Lower leg skin (tissue), 4 donors: Measurements from ENCODE around the gene PON2. TPM values are rescaled to one million over a fixed set of nuclear protein-coding genes. Genes with fewer than 3 reads are reported as not detected.

ENCODE experiments used
- DNase-seq, 2 donors: peaks; one replicate each; pipeline ENCODE4 v3.0.0-alpha.2; 2019; ENCODE audit warnings: low spot score in 2 of 2
- H3K4me3 ChIP-seq: fragments of 200-600 bp; sonication (generic); 2 replicates; pipeline ENCODE4 v1.5.1; 2017; ENCODE audit warnings: mild to moderate bottlenecking, low read depth; ENCODE audit not compliant: poor library complexity, severe bottlenecking
- CTCF ChIP-seq, 3 donors: fragments of 450-650 bp; IDR thresholded peaks; one replicate each; pipeline ENCODE4 v1.5.1; 2016; ENCODE audit warnings: antibody characterized with exemption in 3 of 3, mild to moderate bottlenecking in 3 of 3, moderate library complexity in 2 of 3
- POLR2A ChIP-seq, 2 donors: fragments of 450-650 bp; IDR thresholded peaks; one replicate each; pipeline ENCODE4 v1.6.1; 2016 to 2017; ENCODE audit warnings: antibody characterized with exemption in 2 of 2, mild to moderate bottlenecking in 1 of 2, moderate library complexity in 1 of 2
- WGBS, 2 donors: methylation state at CpG; one replicate each; pipeline ENCODE4 v1.1.5; 2018; 5-methylcytosine and 5-hydroxymethylcytosine counted together
- intact Hi-C: fragments of 100-400 bp; cut with DNase I; formaldehyde crosslinking; loops from one replicate; pipeline ENCODE4 v1.15.0; 2023; ENCODE audit warnings: low total_unique reads
- total RNA-seq, 4 donors: library from RNA; depleted of rRNA; stranded (reverse); fragments of >200 nt; gene quantifications; one replicate each; pipeline ENCODE4 v1.1.0, GENCODE V29; 2016

PON2 gene
- 100 to 1,000 TPM in 1 of 4 donors, 10 to 100 TPM in 3; 77.7 to 101 (median 86.0) TPM for total RNA-seq

GRCh38 chr7:95434557-95435421 lies at the start of gene PON2:
Gene PON2, minus strand, starts transcription at chr7:95435028. Its CDS starts 77 bp downstream, at chr7:95434951.
- TF ChIP-seq CTCF (IDR thresholded peaks at IDR 0.05) (no peak), POLR2A (IDR thresholded peaks at IDR 0.05) (no peak)
- intact Hi-C loops, result no loop called here
- H3K4me3 ChIP-seq, result peak within 1 kb of the TSS; percentile 49
- WGBS, 2 donors, result 1 to 2% methylated on average over 40 to 42 of the region's 58 CpGs
- peak; percentile 62 to 94 for DNase-seq

- no peak for DNase-seq
- H3K4me3 ChIP-seq, result no peak overlapping the region
- 72 to 87% methylated on average over 4 of the region's 4 CpGs for WGBS, 2 donors
- TF ChIP-seq POLR2A (IDR thresholded peaks at IDR 0.05), result no peak
- TF ChIP-seq CTCF (IDR thresholded peaks at IDR 0.05), result no peak
- intact Hi-C loops, result no loop called here
Measured at GRCh38 chr7:95482424-95482823, 47.6 kb upstream of the PON2 start.

- no peak for TF ChIP-seq CTCF (IDR thresholded peaks at IDR 0.05)
- no peak for TF ChIP-seq POLR2A (IDR thresholded peaks at IDR 0.05)
- intact Hi-C loops, result no loop called here
- DNase-seq, result no peak
- 86 to 89% methylated on average over 3 of the region's 3 CpGs for WGBS, 2 donors
- H3K4me3 ChIP-seq, result no peak overlapping the region
Measured at GRCh38 chr7:95481271-95482165, 46.7 kb upstream of the PON2 start.

- TF ChIP-seq CTCF (IDR thresholded peaks at IDR 0.05) (no peak), POLR2A (IDR thresholded peaks at IDR 0.05) (no peak)
- intact Hi-C loops, result loop anchor here (10.0 kb wide), 1 partner anchor 1025 kb away; no protein-coding TSS in a partner anchor
- no peak for DNase-seq
- H3K4me3 ChIP-seq, result no peak overlapping the region
Measured at GRCh38 chr7:95479992-95480624, 45.3 kb upstream of the PON2 start.

GRCh38 chr7:95478272-95479037 lies 43.6 kb upstream of the PON2 start:
- no peak for DNase-seq
- no peak for TF ChIP-seq CTCF (IDR thresholded peaks at IDR 0.05)
- no peak for TF ChIP-seq POLR2A (IDR thresholded peaks at IDR 0.05)
- intact Hi-C loops, result loop anchor here (10.0 kb wide), 1 partner anchor 1024 kb away; no protein-coding TSS in a partner anchor
- WGBS, 2 donors, result 65 to 71% methylated on average over 18 of the region's 18 CpGs
- no peak overlapping the region for H3K4me3 ChIP-seq
